ENCODE results near the gene GJA3. TPM values are rescaled to one million over a fixed set of nuclear protein-coding genes. Genes with fewer than 3 reads are reported as not detected.

GJA3 gene
- total RNA-seq, 1 donor from 2014 or later: 0.05 TPM

GRCh38 chr13:20130012-20130411, 30.8 kb downstream of the GJA3 start:
- intact Hi-C loops (cut with micrococcal nuclease): no loop called here

- intact Hi-C loops (cut with micrococcal nuclease): no loop called here
Measured at GRCh38 chr13:20129076-20129475, 31.8 kb downstream of the GJA3 start.

- intact Hi-C loops (cut with micrococcal nuclease): no loop called here
Measured at GRCh38 chr13:20128459-20128931, 32.4 kb downstream of the GJA3 start.

- intact Hi-C loops (cut with micrococcal nuclease): loop anchor here (1.0 to 2.0 kb wide), 2 partner anchors 9 to 35 kb away; no protein-coding TSS in a partner anchor
Measured at GRCh38 chr13:20127562-20128458, 33.0 kb downstream of the GJA3 start.

- intact Hi-C loops (cut with micrococcal nuclease): loop anchor here (1.0 to 2.0 kb wide), 2 partner anchors 8 to 36 kb away; no protein-coding TSS in a partner anchor
Measured at GRCh38 chr13:20127262-20127561, 33.6 kb downstream of the GJA3 start.

- intact Hi-C loops (cut with micrococcal nuclease): loop anchor here (1.0 to 2.0 kb wide), 2 partner anchors 7 to 36 kb away; no protein-coding TSS in a partner anchor
Measured at GRCh38 chr13:20126541-20127261, 34.2 kb downstream of the GJA3 start.

GRCh38 chr13:20125783-20126165, 35.1 kb downstream of the GJA3 start:
- intact Hi-C loops (cut with micrococcal nuclease): loop anchor here (2.0 kb wide), 1 partner anchor 37 kb away; no protein-coding TSS in a partner anchor

- intact Hi-C loops (cut with micrococcal nuclease): no loop called here
Measured at GRCh38 chr13:20125129-20125782, 35.6 kb downstream of the GJA3 start.

GRCh38 chr13:20124303-20124702, 36.5 kb downstream of the GJA3 start:
- intact Hi-C loops (cut with micrococcal nuclease): loop anchor here (5.0 kb wide), 1 partner anchor 648 kb away; the partner anchor contains the start of gene EEF1AKMT1

- intact Hi-C loops (cut with micrococcal nuclease): loop anchor here (5.0 kb wide), 1 partner anchor 651 kb away; the partner anchor contains the start of gene EEF1AKMT1
Measured at GRCh38 chr13:20121159-20121525, 39.7 kb downstream of the GJA3 start.

GRCh38 chr13:20119960-20120359, 40.9 kb downstream of the GJA3 start:
- intact Hi-C loops (cut with micrococcal nuclease): loop anchor here (1.0 to 5.0 kb wide), 5 partner anchors 7 to 652 kb away; partner anchors contain the start of gene EEF1AKMT1

GRCh38 chr13:20118268-20119140, 42.3 kb downstream of the GJA3 start:
- intact Hi-C loops (cut with micrococcal nuclease): loop anchor here (1.0 to 2.0 kb wide), 3 partner anchors 9 to 44 kb away; no protein-coding TSS in a partner anchor

- intact Hi-C loops (cut with micrococcal nuclease): no loop called here
Measured at GRCh38 chr13:20116213-20116612, 44.6 kb downstream of the GJA3 start.

GRCh38 chr13:20114066-20114610, 46.7 kb downstream of the GJA3 start:
- intact Hi-C loops (cut with micrococcal nuclease): no loop called here

- intact Hi-C loops (cut with micrococcal nuclease): no loop called here
Measured at GRCh38 chr13:20109037-20109436, 51.8 kb downstream of the GJA3 start.

GRCh38 chr13:20106742-20107141, 54.1 kb downstream of the GJA3 start:
- intact Hi-C loops (cut with micrococcal nuclease): no loop called here

- intact Hi-C loops (cut with micrococcal nuclease): no loop called here
Measured at GRCh38 chr13:20105161-20105689, 55.6 kb downstream of the GJA3 start.

GRCh38 chr13:20102525-20103180, 58.2 kb downstream of the GJA3 start:
- intact Hi-C loops (cut with micrococcal nuclease): no loop called here

Measured in T-helper 1 cell treated with Interleukin-12 subunit alpha and Interleukin-12 subunit beta and Interleukin-4 antibody, amounts not matched to agents 30 ng/mL and 1 ng/mL, for 36 hours (primary cell).